Non-pigmented ciliary epithelial cell (primary cell): ENCODE results near the gene RRAGD.

Experiments
- DNase-seq: peaks from one replicate; pipeline ENCODE4 v3.0.0-alpha.2; 2010; ENCODE audit warnings: low read depth

RRAGD gene

GRCh38 chr6:89375427-89376267 lies 36.4 kb downstream of the RRAGD start:
- no peak for DNase-seq

DNA sequence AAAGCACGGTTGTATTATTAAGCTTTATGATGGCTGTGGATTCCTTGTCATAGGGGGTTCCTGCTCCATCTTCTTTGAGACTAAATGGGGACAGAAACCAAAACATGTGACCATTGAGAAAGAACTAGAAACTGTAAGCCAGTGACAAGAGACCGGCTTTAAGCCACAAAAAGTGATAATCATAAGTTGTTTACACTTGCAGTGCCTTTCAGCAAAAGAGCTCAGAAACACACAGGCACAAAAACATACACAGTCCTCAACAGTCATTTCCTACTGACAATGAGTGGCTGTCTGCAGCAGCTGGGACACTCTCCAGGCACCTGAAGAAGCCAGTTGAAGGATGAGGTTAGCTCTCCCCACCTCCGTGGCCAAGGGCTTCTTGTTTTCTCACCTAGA lies 39.6 kb downstream of the RRAGD start:
- no peak for DNase-seq

DNA sequence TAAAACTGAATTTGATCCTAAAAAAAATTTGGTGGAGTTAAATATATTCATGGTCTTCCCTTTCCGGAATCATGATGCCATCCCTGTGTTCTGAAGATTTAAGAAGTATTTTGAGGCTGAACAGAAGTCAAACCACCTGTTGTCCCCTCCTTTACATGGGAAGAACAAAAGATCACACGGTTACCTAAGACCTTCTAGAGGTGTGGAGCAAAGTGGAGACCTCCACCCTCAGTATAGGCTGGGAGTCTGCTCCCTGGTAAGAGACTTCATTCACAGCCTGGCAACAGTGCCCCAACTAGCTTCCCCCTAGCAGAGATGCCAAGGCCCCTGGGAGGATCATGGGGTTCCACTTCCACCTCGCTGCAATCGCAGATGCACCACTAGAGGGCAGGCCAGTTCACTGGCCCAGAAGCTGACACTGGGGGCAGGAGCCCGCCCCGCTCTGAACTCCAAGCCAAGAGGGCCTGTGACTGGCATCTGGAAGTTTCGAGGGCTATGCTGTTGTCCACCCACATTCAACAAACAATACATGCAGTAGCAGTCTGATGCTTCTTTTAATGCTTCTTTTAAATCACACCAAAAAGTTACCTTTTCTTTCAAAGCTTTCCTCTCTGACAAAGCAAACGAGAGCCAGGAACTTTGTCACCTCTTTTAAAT lies 40.1 kb downstream of the RRAGD start:
- DNase-seq, result no peak

GRCh38 chr6:89368999-89369398 lies 43.1 kb downstream of the RRAGD start:
- DNase-seq, result no peak

DNA sequence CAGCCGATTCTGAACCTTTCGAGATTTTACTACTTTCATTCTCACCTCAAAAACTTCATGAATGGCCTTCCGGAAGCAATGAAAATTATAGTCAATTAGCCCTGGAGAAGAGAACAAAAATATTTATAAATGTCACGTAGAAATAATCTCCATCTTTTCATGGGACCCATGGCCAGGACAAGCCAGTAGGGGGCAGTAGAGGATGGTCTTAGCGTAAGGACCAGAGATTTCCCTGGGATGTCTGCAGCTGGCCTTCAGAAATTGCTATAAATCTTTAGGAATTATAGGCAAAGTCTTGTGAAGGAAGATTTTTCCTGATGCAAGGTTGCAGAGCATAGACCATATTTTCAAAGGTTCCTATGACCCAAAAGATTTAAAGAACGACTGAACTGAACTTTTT lies 44.0 kb downstream of the RRAGD start:
- DNase-seq, result no peak

DNA sequence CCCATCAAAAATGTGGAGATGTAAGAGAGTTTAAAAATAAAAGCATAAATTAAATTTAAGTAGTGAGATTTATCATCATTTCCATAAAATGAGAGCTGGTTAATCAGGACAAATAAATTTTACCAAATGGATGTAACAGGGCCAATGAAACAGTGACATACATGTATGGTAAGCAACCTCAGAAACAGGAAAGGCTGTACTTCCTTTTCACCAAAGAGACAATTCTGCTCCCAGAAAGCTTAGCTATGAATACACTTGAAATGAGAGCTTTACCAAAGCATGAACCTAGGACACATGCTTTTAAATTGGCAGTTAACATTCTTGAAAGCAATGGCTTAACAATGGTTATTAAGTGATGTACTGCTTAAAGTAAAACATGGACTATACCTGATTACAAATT lies 47.5 kb downstream of the RRAGD start:
- DNase-seq, result no peak

DNA sequence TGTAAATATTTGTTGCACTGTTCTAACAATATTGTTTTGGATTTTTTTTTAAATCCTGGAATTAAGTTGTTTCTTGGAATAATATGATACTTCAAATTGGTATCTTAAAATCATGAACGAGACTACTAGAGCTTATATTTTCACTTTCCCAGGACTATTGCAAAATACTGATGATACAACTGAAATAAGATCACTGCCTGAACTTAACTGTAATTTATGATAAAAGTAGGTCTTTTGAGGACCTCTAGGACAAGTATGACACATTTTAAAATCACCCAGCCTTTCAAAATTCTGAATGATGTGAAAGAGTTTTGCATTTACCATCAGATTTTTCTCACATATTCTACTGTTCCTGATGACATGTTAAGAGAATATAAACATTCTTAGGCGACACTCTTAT lies 50.9 kb downstream of the RRAGD start:
- no peak for DNase-seq

GRCh38 chr6:89360415-89360999 lies 51.6 kb downstream of the RRAGD start:
- no peak for DNase-seq

- DNase-seq, result no peak
Observed at GRCh38 chr6:89359561-89359960, 52.5 kb downstream of the RRAGD start.

DNA sequence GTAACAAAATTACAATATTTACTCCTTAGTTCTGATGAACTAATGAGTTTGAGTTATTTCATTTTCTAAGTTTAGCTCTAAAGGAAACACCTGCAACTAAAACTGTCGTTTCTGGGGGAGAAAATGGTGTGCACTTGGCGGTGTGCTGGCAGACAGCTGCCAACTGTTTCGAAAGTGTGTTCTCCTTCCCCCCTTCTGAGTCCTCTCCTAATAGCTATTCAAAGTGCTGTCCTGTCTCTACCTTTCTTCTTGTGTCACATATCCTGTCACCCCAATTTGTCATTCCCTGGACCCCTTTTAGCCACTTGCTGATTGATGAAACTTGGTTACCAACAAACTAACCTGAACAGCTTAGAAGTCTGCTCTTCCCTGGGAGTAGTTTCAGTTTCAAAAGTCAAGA lies 54.7 kb downstream of the RRAGD start:
- no peak for DNase-seq

- DNase-seq, result no peak
Observed at GRCh38 chr6:89356642-89357170, 55.4 kb downstream of the RRAGD start.

DNA sequence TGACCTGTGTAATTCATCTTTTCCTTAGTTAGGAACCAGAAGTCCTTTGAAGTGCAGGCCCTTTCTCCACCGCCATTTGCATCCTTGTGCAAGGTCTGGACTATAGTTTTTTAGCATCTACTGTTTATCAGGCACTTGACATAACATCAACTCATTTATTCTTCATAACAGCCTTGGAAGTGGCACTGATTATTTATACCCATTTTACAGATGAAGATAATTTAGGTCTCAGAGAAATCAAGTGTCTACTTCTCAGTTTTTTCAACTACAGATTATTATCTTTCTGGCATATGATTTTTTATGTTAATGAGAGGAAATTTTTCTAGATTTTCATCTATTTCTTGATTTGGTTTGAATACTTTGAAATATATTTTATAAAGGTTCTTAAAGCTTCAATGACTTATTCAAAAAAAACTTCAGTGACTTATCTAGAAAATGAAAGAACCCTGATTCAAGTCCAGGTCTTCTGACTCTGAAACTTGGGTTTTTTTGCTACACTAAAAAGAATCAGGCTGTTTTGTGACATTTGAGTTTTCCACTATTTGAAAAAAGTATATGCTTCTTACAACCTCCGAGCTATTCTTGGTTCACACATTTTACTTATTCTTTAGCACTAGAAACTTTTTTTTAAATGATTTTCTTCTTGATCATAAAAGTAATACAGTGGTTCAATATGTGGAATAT lies 56.4 kb downstream of the RRAGD start:
- no peak for DNase-seq

GRCh38 chr6:89353702-89354392 lies 58.2 kb downstream of the RRAGD start:
- no peak for DNase-seq

DNA sequence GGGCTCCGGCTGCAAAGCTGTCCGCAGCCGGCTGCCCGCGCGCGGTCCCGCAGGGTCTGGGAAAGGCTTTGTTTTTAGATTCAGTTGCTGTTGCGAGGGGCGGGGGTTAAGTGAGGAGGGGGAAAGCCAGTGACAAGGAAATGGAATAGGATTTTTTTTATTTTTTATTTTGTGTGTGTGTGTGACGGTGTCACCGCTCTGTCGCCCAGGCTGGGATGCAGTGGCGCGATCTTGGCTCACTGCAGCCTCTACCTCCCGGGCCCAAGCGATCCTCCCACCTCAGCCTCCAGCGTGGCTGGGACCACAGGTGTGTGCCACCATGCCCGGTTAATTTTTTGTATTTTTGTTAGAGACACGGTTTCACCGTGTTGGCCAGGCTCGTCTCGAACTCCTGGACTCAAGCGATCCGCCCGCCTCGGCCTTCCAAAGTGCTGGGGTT lies 58.9 kb downstream of the RRAGD start:
- DNase-seq, result no peak

- no peak for DNase-seq
Observed at GRCh38 chr6:89352278-89353117, 59.6 kb downstream of the RRAGD start, which contains the start of gene UBE2J1. UBE2J1 (minus strand) TSS chr6:89352722; CDS start chr6:89352569, 153 bp downstream.

GRCh38 chr6:89351671-89352277 lies 60.3 kb downstream of the RRAGD start:
- no peak for DNase-seq

- DNase-seq, result no peak
Observed at GRCh38 chr6:89350281-89350966, 61.6 kb downstream of the RRAGD start.

GRCh38 chr6:89348372-89348771 lies 63.7 kb downstream of the RRAGD start:
- no peak for DNase-seq

GRCh38 chr6:89347825-89348224 lies 64.2 kb downstream of the RRAGD start:
- no peak for DNase-seq

GRCh38 chr6:89346433-89346832 lies 65.6 kb downstream of the RRAGD start:
- DNase-seq, result no peak
